Measurements from ENCODE around the gene CFHR1.

Gene CFHR1

GRCh38 chr1:196856053-196856452 is 36.5 kb downstream of the CFHR1 start:
- no peaks in the 10 kb centered on the region for H3F3A ChIP-seq (ENCODE audit: insufficient read depth, low read length)
- no peak for DNase-seq
- no peak overlapping the region for H3K4me3 ChIP-seq (ENCODE audit: low read length)
- no peaks in the 10 kb centered on the region for H3K4me1 ChIP-seq (ENCODE audit: low read length)
- H3K27ac ChIP-seq (ENCODE audit: low read length): no peak overlapping the region
- H2AFZ ChIP-seq (ENCODE audit: low read length): no peak overlapping the region
- no peak overlapping the region for H3K4me2 ChIP-seq (ENCODE audit: low read depth, low read length)
- H3K9me2 ChIP-seq (replicated peaks; ENCODE audit: insufficient read depth, low read length): no peaks in the 10 kb centered on the region
- no peaks in the 10 kb centered on the region for H3K79me2 ChIP-seq (ENCODE audit: low read length)
- H3K27me3 ChIP-seq (replicated peaks; ENCODE audit: insufficient read depth, low read length): no peaks in the 10 kb centered on the region
- H4K20me1 ChIP-seq (ENCODE audit: insufficient read depth, low read length): no peaks in the 10 kb centered on the region
- H3K9ac ChIP-seq (ENCODE audit: low read length): no peak overlapping the region
- H3K9me3 ChIP-seq (replicated peaks; ENCODE audit: insufficient read depth, low read length): no peaks in the 10 kb centered on the region
- H3K36me3 ChIP-seq (replicated peaks; ENCODE audit: insufficient read depth, low read length): no peaks in the 10 kb centered on the region
- no peak for TF ChIP-seq EZH2 (optimal IDR thresholded peaks at IDR 0.05; ENCODE audit: low read depth, low read length)
- no peak for TF ChIP-seq EZH2phosphoT487 (IDR thresholded peaks at IDR 0.05; ENCODE audit: low read length)
- TF ChIP-seq CTCF (IDR thresholded peaks at IDR 0.05; ENCODE audit: low read length): no peak

- no peak overlapping the region for H3K9ac ChIP-seq (ENCODE audit: low read length)
These were observed 37.7 kb downstream of the CFHR1 start for GRCh38 chr1:196857188-196857587.

GRCh38 chr1:196858811-196859210 is 39.3 kb downstream of the CFHR1 start:
- Histone ChIP-seq H3K36me3 (replicated peaks; ENCODE audit: insufficient read depth, low read length) (no peaks in the 10 kb centered on the region), H3K4me1 (ENCODE audit: low read length) (no peaks in the 10 kb centered on the region), H3K4me2 (ENCODE audit: low read depth, low read length) (no peak overlapping the region), H4K20me1 (ENCODE audit: insufficient read depth, low read length) (no peaks in the 10 kb centered on the region), H3K9me2 (replicated peaks; ENCODE audit: insufficient read depth, low read length) (no peaks in the 10 kb centered on the region), H3K9ac (ENCODE audit: low read length) (no peak overlapping the region), H3K27me3 (replicated peaks; ENCODE audit: insufficient read depth, low read length) (no peaks in the 10 kb centered on the region), H2AFZ (ENCODE audit: low read length) (no peak overlapping the region), H3K79me2 (ENCODE audit: low read length) (no peaks in the 10 kb centered on the region), H3K4me3 (ENCODE audit: low read length) (no peak overlapping the region), H3F3A (ENCODE audit: insufficient read depth, low read length) (no peaks in the 10 kb centered on the region), H3K9me3 (replicated peaks; ENCODE audit: insufficient read depth, low read length) (no peaks in the 10 kb centered on the region), H3K27ac (ENCODE audit: low read length) (no peak overlapping the region)
- TF ChIP-seq EZH2phosphoT487 (IDR thresholded peaks at IDR 0.05; ENCODE audit: low read length) (no peak), EZH2 (optimal IDR thresholded peaks at IDR 0.05; ENCODE audit: low read depth, low read length) (no peak), CTCF (IDR thresholded peaks at IDR 0.05; ENCODE audit: low read length) (no peak)
- DNase-seq: no peak

More at GRCh38 chr1:196857188-196857587, 37.7 kb downstream of the CFHR1 start:
- Histone ChIP-seq H3K9me3 (replicated peaks; ENCODE audit: insufficient read depth, low read length) (no peaks in the 10 kb centered on the region), H3K36me3 (replicated peaks; ENCODE audit: insufficient read depth, low read length) (no peaks in the 10 kb centered on the region), H3K79me2 (ENCODE audit: low read length) (no peaks in the 10 kb centered on the region), H3K4me2 (ENCODE audit: low read depth, low read length) (no peak overlapping the region), H3K9me2 (replicated peaks; ENCODE audit: insufficient read depth, low read length) (no peaks in the 10 kb centered on the region), H2AFZ (ENCODE audit: low read length) (no peak overlapping the region), H3K4me1 (ENCODE audit: low read length) (no peaks in the 10 kb centered on the region), H3K27me3 (replicated peaks; ENCODE audit: insufficient read depth, low read length) (no peaks in the 10 kb centered on the region), H4K20me1 (ENCODE audit: insufficient read depth, low read length) (no peaks in the 10 kb centered on the region), H3F3A (ENCODE audit: insufficient read depth, low read length) (no peaks in the 10 kb centered on the region), H3K4me3 (ENCODE audit: low read length) (no peak overlapping the region), H3K27ac (ENCODE audit: low read length) (no peak overlapping the region)
- DNase-seq: no peak
- TF ChIP-seq CTCF (IDR thresholded peaks at IDR 0.05; ENCODE audit: low read length): no peak
- TF ChIP-seq EZH2 (optimal IDR thresholded peaks at IDR 0.05; ENCODE audit: low read depth, low read length): no peak
- no peak for TF ChIP-seq EZH2phosphoT487 (IDR thresholded peaks at IDR 0.05; ENCODE audit: low read length)

Data from MM.1S (cell line).